K562 (cell line): ENCODE results near the gene WDR76. TPM values are rescaled to one million over a fixed set of nuclear protein-coding genes. Genes with fewer than 3 reads are reported as not detected.

Source experiments
- ATF2 ChIP-seq: sonication (generic); formaldehyde crosslinking; IDR thresholded peaks from 2 replicates; pipeline ENCODE4 v1.8.1; 2022; ENCODE audit warnings: missing genetic modification reagents
- CTCFL ChIP-seq: IDR thresholded peaks from 2 replicates; pipeline ENCODE4 v1.6.1; 2011; ENCODE audit warnings: borderline replicate concordance, low read depth, mild to moderate bottlenecking, moderate library complexity, low read length; ENCODE audit not compliant: insufficient read depth, poor library complexity, severe bottlenecking
- ESRRA ChIP-seq: fragments of 450-650 bp; IDR thresholded peaks from 2 replicates; pipeline ENCODE4 v1.6.1; 2014; ENCODE audit warnings: low read depth, mild to moderate bottlenecking, moderate library complexity, borderline replicate concordance
- HDAC1 ChIP-seq, 2 experiments: fragments of 450-650 bp; IDR thresholded peaks; 2 replicates each; pipeline ENCODE4 v1.6.1; 2016 to 2017; ENCODE audit warnings: inconsistent platforms in 1 of 2, mild to moderate bottlenecking in 1 of 2, moderate library complexity in 1 of 2
- HNRNPH1 ChIP-seq: fragments of 200-400 bp; formaldehyde crosslinking; optimal IDR thresholded peaks from 2 replicates; pipeline ENCODE3; 2017; ENCODE audit warnings: low read depth, mild to moderate bottlenecking, low read length, moderate library complexity
- ID3 ChIP-seq, 2 experiments: fragments of 250-450 bp in 1 of 2; fragments of 450-650 bp in 1 of 2; sonication (Bioruptor Pico) in 1 of 2; IDR thresholded peaks; 2 replicates each; pipeline versions ENCODE4 v1.6.1 to v1.8.0; 2016 to 2021; ENCODE audit warnings: mild to moderate bottlenecking in 2 of 2, moderate library complexity in 2 of 2, missing compliant biosample characterization in 1 of 2, missing genetic modification characterization in 1 of 2
- JUNB ChIP-seq: fragments of 450-650 bp; formaldehyde crosslinking; conservative IDR thresholded peaks from 2 replicates; pipeline ENCODE4 v1.4.0; 2020; ENCODE audit warnings: mild to moderate bottlenecking
- MBD1 ChIP-seq: fragments of 250-450 bp; sonication (Bioruptor Pico); IDR thresholded peaks from 2 replicates; pipeline ENCODE4 v1.8.0; 2022; ENCODE audit warnings: inconsistent platforms
- NELFE ChIP-seq: IDR thresholded peaks from 2 replicates; pipeline ENCODE4 v1.6.1; 2011; ENCODE audit warnings: mild to moderate bottlenecking; ENCODE audit not compliant: insufficient read depth, insufficient read length
- NRF1 ChIP-seq, 2 experiments: fragments of 450-650 bp; IDR thresholded peaks in 1 of 2; conservative IDR thresholded peaks in 1 of 2; 2 replicates each; pipeline ENCODE4 v1.6.1; 2014; ENCODE audit warnings: mild to moderate bottlenecking in 2 of 2
- NUFIP1 ChIP-seq: fragments of 450-650 bp; IDR thresholded peaks from 2 replicates; pipeline ENCODE4 v1.6.1; 2018; ENCODE audit not compliant: partially characterized antibody
- PATZ1 ChIP-seq: fragments of 250-450 bp; sonication (Bioruptor Pico); IDR thresholded peaks from 2 replicates; pipeline ENCODE4 v1.5.0; 2020; ENCODE audit warnings: mild to moderate bottlenecking, borderline replicate concordance
- PKNOX1 ChIP-seq: fragments of 450-650 bp; IDR thresholded peaks from 2 replicates; pipeline ENCODE4 v1.6.1; 2016
- SMARCA4 ChIP-seq: fragments of 450-650 bp; IDR thresholded peaks from 2 replicates; pipeline ENCODE4 v1.6.1; 2016
- SMARCC2 ChIP-seq: fragments of 450-650 bp; IDR thresholded peaks from 2 replicates; pipeline ENCODE4 v1.6.1; 2017; ENCODE audit warnings: antibody characterized with exemption, moderate library complexity, mild to moderate bottlenecking, low read depth
- TCF7L2 ChIP-seq: fragments of 150-350 bp; IDR thresholded peaks from 2 replicates; pipeline ENCODE4 v1.6.1; 2016; ENCODE audit warnings: low read depth, mild to moderate bottlenecking, low read length, moderate library complexity
- polyA plus RNA-seq, 8 experiments: library from polyadenylated mRNA; depleted of rRNA in 4 of 8; stranded (reverse) in 5 of 8; unstranded in 3 of 8; fragments of >200 nt; fragmentation: Nextera tagmentation in 2 of 8; fragmentation: Illumina TruSeq in 1 of 8; extraction: Ambion mirVana in 2 of 8; extraction: Trizol in 1 of 8; gene quantifications; 2 replicates each; pipeline versions ENCODE4 v1.2.1 to v1.2.3, GENCODE V29; 2011 to 2014; ENCODE audit warnings: inconsistent platforms in 1 of 8, missing spikeins in 1 of 8
- total RNA-seq, 7 experiments: library from RNA; depleted of rRNA in 6 of 7; stranded (reverse); fragments of >200 nt in 6 of 7; fragmentation: Illumina TruSeq in 2 of 7; extraction: Trizol in 2 of 7; gene quantifications; 2 replicates each; pipeline versions ENCODE4 v1.2.1 to v1.2.3, GENCODE V29; 2011 to 2021; ENCODE audit warnings: low replicate concordance in 1 of 7

The WDR76 gene
- total and polyA plus RNA-seq, 9 of the 15 experiments (the other 6 are each of a cell fraction or from before 2014, with no cell fraction given), result 9.8 to 69.5 (median 44.4) TPM

GRCh38 chr15:43824302-43825246, 2.2 kb upstream of the WDR76 start, which contains the start of gene MFAP1 (continued):
- TF ChIP-seq ID3 (CRISPR knock-in tag; IDR thresholded peaks at IDR 0.05) (no peak), ID3 (tag; IDR thresholded peaks at IDR 0.05) (peak; percentile 45; the same call in 1 of the 2 replicates), SMARCA4 (peak; percentile 64; the same call in 1 of the 2 replicates), PATZ1 (no peak), TCF7L2 (no peak), ESRRA (no peak; the same call in 1 of the 2 replicates), NELFE (no peak), JUNB (no peak), HNRNPH1 (no peak), NUFIP1 (no peak), HDAC1 (IDR thresholded peaks at IDR 0.05) (peak in 1 of 2 experiments; percentile 93; a peak in 2 of 4 replicates), SMARCC2 (no peak; the same call in 1 of the 2 replicates), CTCFL (no peak), ATF2 (CRISPR knock-in tag) (no peak), MBD1 (CRISPR knock-in tag) (no peak), NRF1 (conservative IDR thresholded peaks at IDR 0.05 in 1 of 2, IDR thresholded peaks at IDR 0.05 in 1 of 2) (peak; percentile 96 to 97), PKNOX1 (no peak)
